H9 (cell line): ENCODE data around the gene BSN. TPM values are rescaled to one million over a fixed set of nuclear protein-coding genes. Genes with fewer than 3 reads are reported as not detected.

Experiments used
- DNase-seq: peaks from one replicate; pipeline ENCODE4 v3.0.0-alpha.2; 2017
- H2AFZ ChIP-seq: one replicate; pipeline ENCODE4 v1.6.1; 2013; ENCODE audit warnings: mild to moderate bottlenecking, low read length, control low read depth, moderate library complexity
- H2AK5ac ChIP-seq: 2 replicates; pipeline ENCODE4 v1.6.1; 2013; ENCODE audit warnings: low read length, control low read depth, mixed read lengths; ENCODE audit not compliant: insufficient read length
- H2BK120ac ChIP-seq: one replicate; pipeline ENCODE4 v1.6.1; 2013; ENCODE audit warnings: low read depth, mild to moderate bottlenecking, low read length, control low read depth, inconsistent platforms; ENCODE audit not compliant: poor library complexity, severe bottlenecking
- H2BK12ac ChIP-seq: 2 replicates; pipeline ENCODE4 v1.6.1; 2013; ENCODE audit warnings: low read length, control low read depth, mixed read lengths, low read depth; ENCODE audit not compliant: insufficient read length
- H2BK15ac ChIP-seq: 2 replicates; pipeline ENCODE4 v1.6.1; 2013; ENCODE audit warnings: low read depth, low read length, control low read depth
- H2BK20ac ChIP-seq: one replicate; pipeline ENCODE4 v1.6.1; 2013; ENCODE audit warnings: low read depth, mild to moderate bottlenecking, low read length, control low read depth, inconsistent platforms; ENCODE audit not compliant: poor library complexity, severe bottlenecking
- H2BK5ac ChIP-seq: 2 replicates; pipeline ENCODE4 v1.6.1; 2013; ENCODE audit warnings: low read length, control low read depth, mixed read lengths; ENCODE audit not compliant: insufficient read length
- H3K14ac ChIP-seq: 2 replicates; pipeline ENCODE4 v1.6.1; 2013; ENCODE audit warnings: low read length, control low read depth; ENCODE audit not compliant: insufficient read depth
- H3K18ac ChIP-seq: 2 replicates; pipeline ENCODE4 v1.6.1; 2013; ENCODE audit warnings: low read depth, mild to moderate bottlenecking, mixed read lengths, low read length, control low read depth; ENCODE audit not compliant: insufficient read length
- H3K23ac ChIP-seq: 2 replicates; pipeline ENCODE4 v1.6.1; 2013; ENCODE audit warnings: low read length, control low read depth, mixed read lengths, low read depth; ENCODE audit not compliant: insufficient read length
- H3K23me2 ChIP-seq: 2 replicates; pipeline ENCODE4 v1.6.1; 2013; ENCODE audit warnings: low read depth, mild to moderate bottlenecking, mixed read lengths, low read length, control low read depth; ENCODE audit not compliant: insufficient read length, poor library complexity, severe bottlenecking
- H3K27ac ChIP-seq: 2 replicates; pipeline ENCODE4 v1.5.1; 2013; ENCODE audit warnings: low read length, control low read depth, mixed read lengths, low read depth; ENCODE audit not compliant: insufficient read length
- H3K27me3 ChIP-seq: 2 replicates; pipeline ENCODE4 v1.6.1; 2013; ENCODE audit warnings: low read length, control low read depth, inconsistent platforms; ENCODE audit not compliant: insufficient read depth
- H3K4ac ChIP-seq: 2 replicates; pipeline ENCODE4 v1.6.1; 2013; ENCODE audit warnings: low read depth, mild to moderate bottlenecking, control low read depth, inconsistent platforms, low read length, moderate library complexity
- H3K4me1 ChIP-seq: 2 replicates; pipeline ENCODE4 v1.6.1; 2013; ENCODE audit warnings: low read length, control low read depth, inconsistent platforms; ENCODE audit not compliant: insufficient read depth
- H3K4me2 ChIP-seq: 2 replicates; pipeline ENCODE4 v1.6.1; 2013; ENCODE audit warnings: low read length, control low read depth, mixed read lengths; ENCODE audit not compliant: insufficient read length, insufficient read depth
- H3K56ac ChIP-seq: 2 replicates; pipeline ENCODE4 v1.6.1; 2013; ENCODE audit warnings: low read depth, mild to moderate bottlenecking, mixed read lengths, low read length, control low read depth; ENCODE audit not compliant: insufficient read length
- H3K79me1 ChIP-seq: 2 replicates; pipeline ENCODE4 v1.6.1; 2013; ENCODE audit warnings: low read depth, mild to moderate bottlenecking, moderate library complexity, low read length, control low read depth, inconsistent platforms; ENCODE audit not compliant: insufficient read depth, poor library complexity, severe bottlenecking
- H3K79me2 ChIP-seq: 2 replicates; pipeline ENCODE4 v1.6.1; 2013; ENCODE audit warnings: low read length, control low read depth, inconsistent platforms; ENCODE audit not compliant: insufficient read depth
- H3K9ac ChIP-seq: 2 replicates; pipeline ENCODE4 v1.6.1; 2013; ENCODE audit warnings: low read length, control low read depth, mixed read lengths; ENCODE audit not compliant: insufficient read length; ENCODE audit errors: extremely low read depth
- H3K9me3 ChIP-seq: one replicate; pipeline ENCODE4 v1.6.1; 2013; ENCODE audit warnings: low read depth, low read length, inconsistent platforms; ENCODE audit not compliant: control insufficient read depth
- H3T11ph ChIP-seq: one replicate; pipeline ENCODE4 v1.6.1; 2013; ENCODE audit warnings: mild to moderate bottlenecking, low read length, control low read depth, inconsistent platforms
- H4K20me1 ChIP-seq: one replicate; pipeline ENCODE4 v1.6.1; 2013; ENCODE audit not compliant: control insufficient read depth, insufficient read length, insufficient read depth
- H4K5ac ChIP-seq: 2 replicates; pipeline ENCODE4 v1.6.1; 2013; ENCODE audit warnings: low read depth, mild to moderate bottlenecking, mixed read lengths, low read length, control low read depth; ENCODE audit not compliant: insufficient read length
- H4K8ac ChIP-seq: replicated peaks from 2 replicates; pipeline ENCODE4 v1.6.1; 2013; ENCODE audit warnings: low read length, control low read depth, mixed read lengths, low read depth; ENCODE audit not compliant: insufficient read length
- H4K91ac ChIP-seq: 2 replicates; pipeline ENCODE4 v1.6.1; 2013; ENCODE audit warnings: low read depth, mild to moderate bottlenecking, moderate library complexity, mixed read lengths, low read length, control low read depth; ENCODE audit not compliant: insufficient read length
- H3K27ac Mint-ChIP-seq, 3 experiments: 2 replicates in 2 of 3; 3 replicates in 1 of 3; pipeline ENCODE4 v1.8.0; 2020 to 2021; ENCODE audit warnings: mixed read lengths in 3 of 3, mild to moderate bottlenecking in 1 of 3, moderate library complexity in 1 of 3
- H3K27me3 Mint-ChIP-seq: 2 replicates; pipeline ENCODE4 v1.8.0; 2021; ENCODE audit warnings: low read depth, mild to moderate bottlenecking, moderate library complexity, mixed read lengths
- H3K36me3 Mint-ChIP-seq, 3 experiments: 2 replicates in 2 of 3; 3 replicates in 1 of 3; pipeline ENCODE4 v1.8.0; 2020 to 2021; ENCODE audit warnings: low read depth in 3 of 3, mixed read lengths in 3 of 3; ENCODE audit not compliant: insufficient read depth in 1 of 3
- H3K4me1 Mint-ChIP-seq, 2 experiments: 2 replicates each; pipeline ENCODE4 v1.8.0; 2020; ENCODE audit warnings: mixed read lengths in 2 of 2
- H3K4me3 Mint-ChIP-seq, 2 experiments: 2 replicates in 1 of 2; 3 replicates in 1 of 2; pipeline ENCODE4 v1.8.0; 2020 to 2021; ENCODE audit warnings: mild to moderate bottlenecking in 2 of 2, mixed read lengths in 2 of 2, moderate library complexity in 1 of 2
- H3K9me3 Mint-ChIP-seq, 2 experiments: 2 replicates in 1 of 2; 3 replicates in 1 of 2; pipeline ENCODE4 v1.8.0; 2020; ENCODE audit warnings: mild to moderate bottlenecking in 2 of 2, mixed read lengths in 2 of 2, moderate library complexity in 1 of 2
- CTCF ChIP-seq: fragments of 200-600 bp; sonication (generic); conservative IDR thresholded peaks from 3 replicates; pipeline ENCODE4 v1.8.0; 2021; ENCODE audit warnings: antibody characterized with exemption, mild to moderate bottlenecking
- WGBS: extraction: QIAGEN DNeasy Blood & Tissue Kit; methylation state at CpG from one replicate; pipeline ENCODE4 v1.1.7; 2013; ENCODE audit warnings: missing lambda C conversion rate, low lambda C conversion rate, mixed read lengths; ENCODE audit not compliant: insufficient read length; ENCODE audit errors: extremely low coverage; 5-methylcytosine and 5-hydroxymethylcytosine counted together
- total RNA-seq: library from RNA; stranded (reverse); gene quantifications from 2 replicates; pipeline ENCODE4 v1.2.1, GENCODE V29; 2021

The BSN gene
- total RNA-seq, 1 experiment from 2014 or later, result 2.4 TPM

DNA sequence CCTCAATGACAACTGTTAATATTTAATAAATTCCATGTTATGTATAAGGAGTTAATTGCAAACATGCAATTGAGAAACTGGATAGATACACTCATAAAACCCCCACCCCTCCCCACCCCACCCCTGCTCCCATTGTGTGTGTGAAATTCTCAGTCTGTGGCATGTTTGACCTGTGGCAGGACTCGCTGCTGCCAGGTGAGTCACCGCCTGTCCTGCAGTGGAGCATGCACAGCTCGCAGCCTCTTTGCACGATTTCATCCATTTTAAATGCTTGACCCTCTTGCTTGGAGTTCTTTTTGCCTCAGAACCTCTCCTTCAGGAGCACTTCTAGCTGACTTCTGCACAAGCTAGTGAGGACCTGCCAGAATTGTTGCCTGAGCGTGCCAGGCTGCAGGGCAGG lies 114.6 kb downstream of the BSN start:
- DNase-seq, result no peak
- Mint-ChIP-seq H3K27me3 (no peaks in the 10 kb centered on the region; the same call in 1 of the 2 replicates), H3K36me3 (no peaks in the 10 kb centered on the region; a peak in 1 of 7 replicates), H3K4me1 (peaks cover 26 to 34% of the 10 kb centered on the region in 2 experiments), H3K4me3 (no peak overlapping the region), H3K27ac (no peak overlapping the region), H3K9me3 (no peaks in the 10 kb centered on the region)
- Histone ChIP-seq H3K4me1 (no peaks in the 10 kb centered on the region; the same call in 1 of the 2 replicates), H3K14ac (no peak overlapping the region), H3K56ac (no peak overlapping the region), H3K9ac (no peak overlapping the region), H3K27ac (no peak overlapping the region), H3K27me3 (no peaks in the 10 kb centered on the region), H3K4ac (no peak overlapping the region), H3K9me3 (no peaks in the 10 kb centered on the region), H4K5ac (no peak overlapping the region), H2BK15ac (no peak overlapping the region), H3K79me2 (no peaks in the 10 kb centered on the region), H4K91ac (no peak overlapping the region), H3K23ac (no peak overlapping the region), H2AFZ (no peak overlapping the region), H4K20me1 (no peaks in the 10 kb centered on the region), H2AK5ac (no peak overlapping the region), H4K8ac (no peak overlapping the region), H3K18ac (no peak overlapping the region), H3T11ph (no peak overlapping the region), H3K79me1 (no peaks in the 10 kb centered on the region), H3K4me2 (no peak overlapping the region), H2BK20ac (no peak overlapping the region), H2BK12ac (no peak overlapping the region), H2BK120ac (no peak overlapping the region), H3K23me2 (peaks cover 3% of the 10 kb centered on the region), H2BK5ac (no peak overlapping the region)
- WGBS, result no CpG with 5 or more reads among the region's 5 CpGs
- TF ChIP-seq CTCF, result no peak
